ENCODE measurements around the gene BPIFA1.

- TF ChIP-seq EP300 (IDR thresholded peaks at IDR 0.05) (no peak), CTCF (IDR thresholded peaks at IDR 0.05) (no peak), POLR2AphosphoS5 (IDR thresholded peaks at IDR 0.05) (no peak)
Observed at GRCh38 chr20:33275215-33275614, 39.4 kb downstream of the BPIFA1 start.
